ENCODE results near the gene ABCA5.
A peak's percentile ranks its signal among the peaks of the same experiment; 100 is the strongest.
"Not testable (repeated sequence)": the region's sequence is repeated elsewhere in the genome, so short reads cannot be mapped to it uniquely, and the experiment has no call there.

The ABCA5 gene

DNA sequence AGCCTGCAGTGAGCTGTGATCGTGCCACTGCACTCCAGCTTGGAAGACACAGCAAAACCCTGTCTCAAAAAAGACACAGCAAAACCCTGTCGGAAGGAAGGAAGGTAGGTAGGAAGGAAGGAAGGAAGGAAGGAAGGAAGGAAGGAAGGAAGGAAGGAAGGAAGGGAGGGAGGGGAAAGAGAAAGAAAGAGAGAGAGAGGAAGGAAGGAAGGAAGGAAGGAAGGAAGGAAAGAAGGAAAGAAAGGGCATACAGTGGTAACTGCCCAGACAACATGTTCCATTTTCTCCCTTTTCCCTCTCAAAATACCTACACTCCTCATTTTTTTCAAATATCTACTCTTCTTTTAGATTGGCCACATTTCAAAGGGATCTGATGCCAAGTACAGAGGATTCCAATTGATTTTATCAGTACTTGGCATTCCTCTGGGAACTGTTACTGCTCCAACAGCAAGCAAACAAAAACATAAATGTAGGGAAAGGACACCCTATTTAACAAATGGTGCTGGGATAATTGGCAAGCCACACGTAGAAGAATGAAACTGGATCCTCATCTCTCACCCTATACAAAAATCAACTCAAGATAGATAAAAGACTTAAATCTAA lies 28.7 kb downstream of the ABCA5 start:
- H3K79me2 ChIP-seq (ENCODE audit: control insufficient read depth, insufficient read depth, low read length, unreplicated experiment); H3K27ac ChIP-seq (ENCODE audit: low read depth, low read length); H3K4me3 ChIP-seq (ENCODE audit: low read depth, low read length); H3K4me1 ChIP-seq (ENCODE audit: control insufficient read depth, insufficient read depth, low read length, unreplicated experiment); H2AFZ ChIP-seq (ENCODE audit: low read length, unreplicated experiment); H3K27me3 ChIP-seq (ENCODE audit: insufficient read depth, low read length): not testable (repeated sequence)
- H3K36me3 ChIP-seq (ENCODE audit: insufficient read depth, low read length) = peaks cover 13% of the 10 kb centered on the region

DNA sequence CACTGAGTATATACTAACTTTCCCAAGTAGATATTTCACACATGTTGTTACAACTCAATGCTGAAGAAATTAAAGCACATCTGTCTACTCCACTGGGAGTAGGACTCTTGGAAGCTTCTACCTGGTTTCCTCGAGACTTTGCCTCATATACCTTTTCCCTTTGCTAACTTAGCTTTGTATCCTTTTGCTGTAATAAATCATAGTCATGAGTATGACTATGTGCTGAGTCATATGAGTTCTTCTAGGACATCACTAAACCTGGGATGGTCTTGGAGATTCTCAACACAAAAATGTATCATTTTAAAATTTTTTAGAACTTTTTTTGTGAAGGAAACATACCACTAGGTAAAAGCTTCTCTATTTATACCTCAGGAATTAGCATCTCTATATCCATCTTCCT lies 39.8 kb downstream of the ABCA5 start:
- H3K4me1 ChIP-seq (ENCODE audit: control insufficient read depth, insufficient read depth, low read length, unreplicated experiment) = peaks cover 21% of the 10 kb centered on the region
- H3K79me2 ChIP-seq (ENCODE audit: control insufficient read depth, insufficient read depth, low read length, unreplicated experiment) = no peaks in the 10 kb centered on the region
- H3K27me3 ChIP-seq (ENCODE audit: insufficient read depth, low read length) = no peaks in the 10 kb centered on the region
- H3K4me3 ChIP-seq (ENCODE audit: low read depth, low read length) = no peak overlapping the region; the same call in 1 of the 2 replicates
- H3K27ac ChIP-seq (ENCODE audit: low read depth, low read length) = peak overlapping the region; percentile 43
- peaks cover 7% of the 10 kb centered on the region; the same call in 1 of the 2 replicates for H3K36me3 ChIP-seq (ENCODE audit: insufficient read depth, low read length)
- no peak overlapping the region for H2AFZ ChIP-seq (ENCODE audit: low read length, unreplicated experiment)

- peaks cover 3% of the 10 kb centered on the region; the same call in 1 of the 2 replicates for H3K36me3 ChIP-seq (ENCODE audit: insufficient read depth, low read length)
- H3K4me3 ChIP-seq (ENCODE audit: low read depth, low read length) = no peak overlapping the region
- H3K4me1 ChIP-seq (ENCODE audit: control insufficient read depth, insufficient read depth, low read length, unreplicated experiment) = peaks cover 21% of the 10 kb centered on the region
- peak overlapping the region; percentile 43 for H3K27ac ChIP-seq (ENCODE audit: low read depth, low read length)
- no peaks in the 10 kb centered on the region for H3K27me3 ChIP-seq (ENCODE audit: insufficient read depth, low read length)
- no peak overlapping the region for H2AFZ ChIP-seq (ENCODE audit: low read length, unreplicated experiment)
- H3K79me2 ChIP-seq (ENCODE audit: control insufficient read depth, insufficient read depth, low read length, unreplicated experiment) = no peaks in the 10 kb centered on the region
Measured at GRCh38 chr17:69286257-69286656, 40.7 kb downstream of the ABCA5 start.

- H3K36me3 ChIP-seq (ENCODE audit: insufficient read depth, low read length) = peaks cover 3% of the 10 kb centered on the region; the same call in 1 of the 2 replicates
- peaks cover 21% of the 10 kb centered on the region for H3K4me1 ChIP-seq (ENCODE audit: control insufficient read depth, insufficient read depth, low read length, unreplicated experiment)
- H2AFZ ChIP-seq (ENCODE audit: low read length, unreplicated experiment) = no peak overlapping the region
- no peaks in the 10 kb centered on the region for H3K27me3 ChIP-seq (ENCODE audit: insufficient read depth, low read length)
- H3K4me3 ChIP-seq (ENCODE audit: low read depth, low read length) = no peak overlapping the region
- H3K79me2 ChIP-seq (ENCODE audit: control insufficient read depth, insufficient read depth, low read length, unreplicated experiment) = no peaks in the 10 kb centered on the region
- no peak overlapping the region for H3K27ac ChIP-seq (ENCODE audit: low read depth, low read length)
Measured at GRCh38 chr17:69284646-69285045, 42.3 kb downstream of the ABCA5 start.

GRCh38 chr17:69282002-69282401 lies 44.9 kb downstream of the ABCA5 start:
- Histone ChIP-seq H3K79me2 (ENCODE audit: control insufficient read depth, insufficient read depth, low read length, unreplicated experiment) (no peaks in the 10 kb centered on the region), H3K4me3 (ENCODE audit: low read depth, low read length) (no peak overlapping the region), H2AFZ (ENCODE audit: low read length, unreplicated experiment) (no peak overlapping the region), H3K36me3 (ENCODE audit: insufficient read depth, low read length) (peaks cover 3% of the 10 kb centered on the region; the same call in 1 of the 2 replicates), H3K27ac (ENCODE audit: low read depth, low read length) (no peak overlapping the region), H3K27me3 (ENCODE audit: insufficient read depth, low read length) (no peaks in the 10 kb centered on the region), H3K4me1 (ENCODE audit: control insufficient read depth, insufficient read depth, low read length, unreplicated experiment) (peaks cover 15% of the 10 kb centered on the region)

- H3K36me3 ChIP-seq (ENCODE audit: insufficient read depth, low read length); H2AFZ ChIP-seq (ENCODE audit: low read length, unreplicated experiment); H3K27ac ChIP-seq (ENCODE audit: low read depth, low read length); H3K4me3 ChIP-seq (ENCODE audit: low read depth, low read length); H3K27me3 ChIP-seq (ENCODE audit: insufficient read depth, low read length); H3K4me1 ChIP-seq (ENCODE audit: control insufficient read depth, insufficient read depth, low read length, unreplicated experiment); H3K79me2 ChIP-seq (ENCODE audit: control insufficient read depth, insufficient read depth, low read length, unreplicated experiment): not testable (repeated sequence)
Measured at GRCh38 chr17:69276279-69276678, 50.7 kb downstream of the ABCA5 start.

DNA sequence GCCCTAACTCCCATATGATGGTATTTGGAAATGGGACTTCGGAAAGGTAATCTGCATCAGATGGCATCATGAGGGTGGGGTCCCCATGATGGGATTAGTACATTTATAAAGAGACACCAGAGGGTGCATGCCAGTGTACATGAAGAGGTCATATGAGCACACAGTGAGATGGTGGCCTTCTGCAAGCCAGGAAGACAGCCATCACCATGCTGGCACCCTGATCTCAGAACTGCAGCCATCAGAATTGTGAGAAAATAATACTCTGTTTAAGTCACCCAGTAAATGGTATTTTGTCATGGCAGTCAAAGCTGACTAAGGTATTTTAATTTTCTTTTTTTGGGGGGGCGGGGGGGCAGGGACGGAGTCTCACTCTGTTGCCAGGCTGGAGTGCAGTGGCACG lies 51.2 kb downstream of the ABCA5 start:
- H3K4me1 ChIP-seq (ENCODE audit: control insufficient read depth, insufficient read depth, low read length, unreplicated experiment) = no peaks in the 10 kb centered on the region
- no peaks in the 10 kb centered on the region for H3K79me2 ChIP-seq (ENCODE audit: control insufficient read depth, insufficient read depth, low read length, unreplicated experiment)
- no peak overlapping the region for H2AFZ ChIP-seq (ENCODE audit: low read length, unreplicated experiment)

DNA sequence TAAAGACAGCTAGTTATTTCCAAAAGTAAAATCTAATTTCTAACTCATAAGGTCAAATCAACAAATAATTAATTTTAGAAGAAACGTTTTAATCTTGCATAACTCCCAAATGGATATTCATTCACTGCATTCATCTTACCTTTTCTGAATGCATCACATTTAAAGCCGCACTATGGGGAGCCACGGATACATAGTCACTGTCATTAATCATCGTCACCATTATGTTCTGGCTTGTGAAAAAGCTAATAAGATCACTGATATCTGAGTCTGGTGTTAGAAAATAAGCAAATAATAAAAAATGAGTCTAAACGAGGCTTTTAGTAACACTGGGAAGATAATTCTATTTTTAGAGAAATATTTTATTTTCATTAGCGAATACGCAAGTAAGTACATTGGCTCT lies 55.9 kb downstream of the ABCA5 start:
- no peak overlapping the region for H2AFZ ChIP-seq (ENCODE audit: low read length, unreplicated experiment)
- H3K36me3 ChIP-seq (ENCODE audit: insufficient read depth, low read length) = no peaks in the 10 kb centered on the region
- peaks cover 20% of the 10 kb centered on the region for H3K4me1 ChIP-seq (ENCODE audit: control insufficient read depth, insufficient read depth, low read length, unreplicated experiment)
- H3K79me2 ChIP-seq (ENCODE audit: control insufficient read depth, insufficient read depth, low read length, unreplicated experiment) = no peaks in the 10 kb centered on the region
- H3K4me3 ChIP-seq (ENCODE audit: low read depth, low read length) = no peak overlapping the region
- no peak overlapping the region for H3K27ac ChIP-seq (ENCODE audit: low read depth, low read length)
- H3K27me3 ChIP-seq (ENCODE audit: insufficient read depth, low read length) = no peaks in the 10 kb centered on the region

More for the DNA sequence above, 51.2 kb downstream of the ABCA5 start:
- H3K27ac ChIP-seq (ENCODE audit: low read depth, low read length) = no peak overlapping the region
- H3K27me3 ChIP-seq (ENCODE audit: insufficient read depth, low read length) = no peaks in the 10 kb centered on the region
- H3K36me3 ChIP-seq (ENCODE audit: insufficient read depth, low read length) = no peaks in the 10 kb centered on the region
- H3K4me3 ChIP-seq (ENCODE audit: low read depth, low read length) = no peak overlapping the region

GRCh38 chr17:69269131-69269998 lies 57.6 kb downstream of the ABCA5 start:
- H3K4me3 ChIP-seq (ENCODE audit: low read depth, low read length) = peak overlapping the region; percentile 59
- H3K79me2 ChIP-seq (ENCODE audit: control insufficient read depth, insufficient read depth, low read length, unreplicated experiment) = no peaks in the 10 kb centered on the region
- H3K36me3 ChIP-seq (ENCODE audit: insufficient read depth, low read length) = no peaks in the 10 kb centered on the region
- peak overlapping the region; percentile 79 for H3K27ac ChIP-seq (ENCODE audit: low read depth, low read length)
- H2AFZ ChIP-seq (ENCODE audit: low read length, unreplicated experiment) = peak overlapping the region; percentile 53
- H3K4me1 ChIP-seq (ENCODE audit: control insufficient read depth, insufficient read depth, low read length, unreplicated experiment) = peaks cover 20% of the 10 kb centered on the region
- no peaks in the 10 kb centered on the region for H3K27me3 ChIP-seq (ENCODE audit: insufficient read depth, low read length)

GRCh38 chr17:69268543-69269014 lies 58.4 kb downstream of the ABCA5 start:
- H3K4me3 ChIP-seq (ENCODE audit: low read depth, low read length) = no peak overlapping the region
- H3K27me3 ChIP-seq (ENCODE audit: insufficient read depth, low read length) = no peaks in the 10 kb centered on the region
- peaks cover 20% of the 10 kb centered on the region for H3K4me1 ChIP-seq (ENCODE audit: control insufficient read depth, insufficient read depth, low read length, unreplicated experiment)
- H2AFZ ChIP-seq (ENCODE audit: low read length, unreplicated experiment) = no peak overlapping the region
- peaks cover 3% of the 10 kb centered on the region; the same call in 1 of the 2 replicates for H3K36me3 ChIP-seq (ENCODE audit: insufficient read depth, low read length)
- H3K79me2 ChIP-seq (ENCODE audit: control insufficient read depth, insufficient read depth, low read length, unreplicated experiment) = no peaks in the 10 kb centered on the region
- peak overlapping the region; percentile 79 for H3K27ac ChIP-seq (ENCODE audit: low read depth, low read length)

Data from ACC112 (cell line).